GM04503 (cell line): ENCODE data around the gene CARM1.

Experiments
- DNase-seq: peaks from one replicate; pipeline ENCODE4 v3.0.0-alpha.2; 2012; ENCODE audit warnings: low read depth

Gene CARM1

DNA sequence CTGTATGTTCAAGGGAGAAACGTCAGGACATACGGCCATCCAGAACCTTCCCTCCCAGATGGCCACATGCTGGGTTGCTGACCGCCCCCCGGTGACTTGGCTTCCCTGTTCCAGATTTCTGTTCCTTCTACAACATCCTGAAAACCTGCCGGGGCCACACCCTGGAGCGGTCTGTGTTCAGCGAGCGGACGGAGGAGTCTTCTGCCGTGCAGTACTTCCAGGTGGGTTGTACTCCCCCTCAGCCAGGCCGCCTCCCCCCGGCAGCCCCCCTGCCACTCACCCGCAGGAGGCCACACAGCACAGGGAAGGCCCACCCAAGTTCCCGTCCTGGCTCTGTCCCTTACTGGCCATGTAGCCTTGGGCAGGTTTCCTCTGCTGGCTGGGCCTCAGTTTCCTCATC is 36.6 kb downstream of the CARM1 start:
- DNase-seq: no peak

DNA sequence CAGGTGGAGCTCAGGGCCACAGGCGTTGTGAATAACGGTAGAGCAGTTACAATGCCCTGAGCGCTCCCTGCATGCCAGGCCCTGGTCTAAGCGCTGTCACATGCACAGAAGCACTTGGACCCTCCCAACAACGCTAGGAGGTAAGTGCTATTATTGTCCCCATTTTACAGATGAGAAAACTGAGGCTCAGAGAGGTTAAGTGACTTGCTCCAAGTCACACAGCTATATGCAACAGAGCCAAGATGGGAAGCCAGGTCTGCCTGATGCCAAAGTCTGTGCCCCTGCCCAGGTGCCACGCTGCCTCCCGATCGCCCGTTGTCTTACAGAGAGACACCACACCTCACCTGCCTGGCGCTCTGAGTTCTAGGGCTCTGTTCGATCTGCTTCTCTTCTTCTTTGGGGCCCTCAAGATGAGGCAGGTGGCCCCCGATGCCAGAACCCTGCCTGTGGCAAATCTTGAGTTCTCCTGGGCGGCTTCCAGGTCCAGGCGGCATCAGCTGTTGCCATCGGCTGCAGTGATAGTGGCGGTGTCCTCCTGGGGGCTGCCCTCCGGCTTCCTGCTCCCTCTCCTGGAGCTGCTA is 37.1 kb downstream of the CARM1 start:
- no peak for DNase-seq

GRCh38 chr19:10911579-10912363 is 40.4 kb downstream of the CARM1 start:
- no peak for DNase-seq

GRCh38 chr19:10912619-10913018 is 41.3 kb downstream of the CARM1 start:
- no peak for DNase-seq

DNA sequence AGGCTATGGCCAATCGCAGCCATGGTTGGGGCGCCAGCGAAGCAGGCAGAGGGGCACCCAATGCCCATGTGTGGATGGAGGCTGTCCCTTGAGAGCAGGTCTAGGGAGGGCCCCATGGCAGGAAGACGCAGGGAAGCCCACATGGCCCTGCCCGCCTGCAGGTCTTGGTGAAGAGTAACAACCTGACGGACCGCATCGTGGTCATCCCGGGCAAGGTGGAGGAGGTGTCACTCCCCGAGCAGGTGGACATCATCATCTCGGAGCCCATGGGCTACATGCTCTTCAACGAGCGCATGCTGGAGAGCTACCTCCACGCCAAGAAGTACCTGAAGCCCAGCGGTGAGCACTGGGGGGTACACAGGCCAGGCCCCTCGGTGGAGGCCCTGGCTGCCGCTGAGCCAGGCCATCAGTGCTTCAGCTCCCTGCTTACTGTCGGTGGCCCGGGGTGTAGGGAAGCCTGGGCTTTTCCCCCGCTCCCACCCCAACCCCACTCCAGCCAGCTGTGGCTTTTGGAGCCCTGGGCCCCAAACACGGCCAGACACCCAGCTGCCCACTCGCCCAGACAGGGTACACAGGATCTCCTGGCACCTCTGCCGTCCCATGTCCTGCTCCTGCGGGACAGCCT is 42.5 kb downstream of the CARM1 start:
- DNase-seq: no peak

DNA sequence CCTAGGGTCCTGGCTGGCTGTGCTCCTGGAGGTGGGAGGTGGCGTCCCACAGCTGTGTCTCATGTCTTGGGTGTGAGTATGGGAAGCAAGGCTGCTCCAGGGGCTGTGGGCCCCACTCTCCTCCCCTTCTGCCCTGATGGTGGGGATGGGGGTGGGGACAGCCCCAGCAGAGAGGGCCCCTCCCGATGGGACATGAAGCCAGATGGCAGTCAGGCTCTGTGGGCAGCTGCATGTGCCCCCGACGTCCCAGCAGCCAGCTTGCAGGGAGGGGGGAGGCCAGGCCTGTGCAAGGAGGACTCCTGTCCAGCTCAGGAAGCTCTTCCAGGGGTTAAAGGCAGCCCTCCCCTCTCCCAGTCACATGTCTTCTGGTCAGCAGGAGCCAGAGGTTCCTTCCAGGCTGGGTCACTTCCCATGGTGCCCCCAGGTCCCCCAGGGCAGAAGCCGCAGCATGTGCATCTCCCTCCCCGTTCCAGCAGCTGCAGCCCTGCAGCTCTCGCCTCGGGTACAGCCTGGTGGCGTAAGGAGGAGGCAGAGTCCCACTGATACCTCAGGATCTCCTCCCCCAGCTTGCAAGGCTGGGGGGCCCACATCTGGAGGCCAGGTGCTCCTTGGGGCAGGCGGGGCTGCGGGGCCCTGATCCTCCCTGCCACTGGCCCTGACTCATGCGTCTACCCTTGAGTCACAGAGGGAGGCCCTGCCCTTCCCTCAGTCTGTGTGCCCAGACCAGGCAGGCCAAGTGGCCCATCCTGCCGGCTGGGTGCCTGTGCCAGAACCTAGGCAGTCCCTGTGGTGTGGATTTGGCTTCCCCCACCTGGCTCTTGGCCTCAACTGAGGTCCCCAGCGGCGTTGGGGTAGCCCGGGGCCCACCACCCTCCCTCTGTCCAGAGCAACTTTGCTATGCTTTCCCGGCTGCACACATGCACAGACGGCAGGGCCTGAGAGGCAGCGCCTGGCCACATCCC is 44.1 kb downstream of the CARM1 start:
- peak; percentile 71 for DNase-seq

DNA sequence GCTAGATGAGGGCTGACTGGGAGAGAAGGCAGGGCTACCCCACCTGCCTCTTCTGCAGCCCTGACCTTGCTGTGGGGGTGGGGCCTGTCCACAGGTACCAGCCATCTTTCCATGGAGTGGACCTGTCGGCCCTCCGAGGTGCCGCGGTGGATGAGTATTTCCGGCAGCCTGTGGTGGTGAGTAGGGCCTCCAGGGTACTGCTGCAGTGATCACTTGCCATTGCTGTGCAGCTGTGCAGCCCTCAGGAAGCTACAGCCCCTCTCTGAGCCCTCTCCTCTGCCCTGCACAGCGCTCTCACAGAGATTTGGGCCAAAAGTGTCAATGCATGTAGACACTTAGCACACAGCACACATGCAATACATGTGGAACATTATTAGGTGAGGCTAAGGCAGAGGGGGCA is 45.2 kb downstream of the CARM1 start:
- no peak for DNase-seq

- no peak for DNase-seq
Measured at GRCh38 chr19:10918359-10918758, 47.0 kb downstream of the CARM1 start.

GRCh38 chr19:10919352-10920287 is 48.3 kb downstream of the CARM1 start:
- DNase-seq: no peak

DNA sequence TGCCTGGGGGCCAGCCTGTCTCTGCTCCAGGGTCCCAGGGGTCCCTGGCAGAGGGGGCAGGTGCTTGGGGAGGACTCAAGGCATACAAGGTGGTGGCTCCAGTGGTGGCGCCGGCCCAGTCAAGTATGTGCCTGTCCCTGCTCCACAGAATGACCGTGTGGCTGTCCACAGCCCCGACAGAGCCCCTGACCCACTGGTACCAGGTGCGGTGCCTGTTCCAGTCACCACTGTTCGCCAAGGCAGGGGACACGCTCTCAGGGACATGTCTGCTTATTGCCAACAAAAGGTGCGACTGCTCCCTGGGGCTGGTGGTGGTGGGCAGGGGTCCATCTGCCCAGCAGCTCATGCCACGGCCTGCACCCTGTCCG is 48.9 kb downstream of the CARM1 start:
- DNase-seq: no peak

- DNase-seq: no peak
Measured at GRCh38 chr19:10920781-10921180, 49.4 kb downstream of the CARM1 start.

- no peak for DNase-seq
Measured at GRCh38 chr19:10921199-10921909, 50.0 kb downstream of the CARM1 start.

DNA sequence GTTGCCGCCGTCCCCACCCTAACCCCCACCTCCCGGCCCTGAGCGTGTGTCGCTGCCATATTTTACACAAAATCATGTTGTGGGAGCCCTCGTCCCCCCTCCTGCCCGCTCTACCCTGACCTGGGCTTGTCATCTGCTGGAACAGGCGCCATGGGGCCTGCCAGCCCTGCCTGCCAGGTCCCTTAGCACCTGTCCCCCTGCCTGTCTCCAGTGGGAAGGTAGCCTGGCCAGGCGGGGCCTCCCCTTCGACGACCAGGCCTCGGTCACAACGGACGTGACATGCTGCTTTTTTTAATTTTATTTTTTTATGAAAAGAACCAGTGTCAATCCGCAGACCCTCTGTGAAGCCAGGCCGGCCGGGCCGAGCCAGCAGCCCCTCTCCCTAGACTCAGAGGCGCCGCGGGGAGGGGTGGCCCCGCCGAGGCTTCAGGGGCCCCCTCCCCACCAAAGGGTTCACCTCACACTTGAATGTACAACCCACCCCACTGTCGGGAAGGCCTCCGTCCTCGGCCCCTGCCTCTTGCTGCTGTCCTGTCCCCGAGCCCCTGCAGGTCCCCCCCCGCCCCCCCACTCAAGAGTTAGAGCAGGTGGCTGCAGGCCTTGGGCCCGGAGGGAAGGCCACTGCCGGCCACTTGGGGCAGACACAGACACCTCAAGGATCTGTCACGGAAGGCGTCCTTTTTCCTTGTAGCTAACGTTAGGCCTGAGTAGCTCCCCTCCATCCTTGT is 50.7 kb downstream of the CARM1 start:
- no peak for DNase-seq

- no peak for DNase-seq
Measured at GRCh38 chr19:10922638-10923014, 51.3 kb downstream of the CARM1 start.

DNA sequence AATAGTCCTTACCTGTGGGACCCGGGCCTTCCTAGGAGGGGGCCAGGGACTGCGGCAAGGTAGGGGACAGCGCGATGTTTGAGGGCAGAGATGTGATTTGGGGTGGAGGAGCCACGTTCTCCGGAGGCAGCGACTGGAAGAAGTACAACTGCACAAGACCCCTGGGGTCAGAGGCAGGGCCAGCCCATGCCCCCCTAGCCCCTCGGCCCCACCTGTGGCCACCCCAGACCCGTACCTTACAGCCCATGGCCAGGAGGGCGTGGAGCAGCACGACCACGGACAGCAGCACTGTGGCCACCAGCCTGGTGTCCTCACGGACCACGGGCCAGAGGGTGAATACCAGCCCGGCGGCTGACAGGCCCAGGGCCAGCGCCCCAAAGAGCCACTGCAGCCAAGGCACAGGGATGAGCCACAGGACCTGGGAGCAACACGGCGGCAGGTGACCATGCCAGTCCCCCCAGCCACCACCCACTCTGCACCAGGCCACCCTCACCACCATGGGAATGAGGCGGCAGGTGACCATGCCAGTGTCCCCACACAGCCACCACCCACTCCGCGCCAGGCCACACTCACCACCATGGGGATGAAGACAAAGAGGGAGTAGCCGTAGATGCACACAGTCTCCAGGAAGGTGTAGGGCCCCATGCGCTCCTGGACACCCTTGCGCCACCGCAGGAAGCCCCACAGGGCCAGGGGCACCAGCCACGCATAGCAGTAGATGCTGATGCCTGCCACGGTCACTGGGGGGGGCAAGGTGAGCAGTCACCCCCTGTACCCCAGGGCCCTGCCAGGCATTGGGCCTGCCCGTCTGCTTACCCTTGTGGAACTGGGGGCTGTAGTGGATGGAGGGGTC is 52.1 kb downstream of the CARM1 start:
- DNase-seq: no peak

- DNase-seq: no peak
Measured at GRCh38 chr19:10924597-10924996, 53.2 kb downstream of the CARM1 start.

- DNase-seq: no peak
Measured at GRCh38 chr19:10927730-10928562, 56.6 kb downstream of the CARM1 start.
